Ishikawa (cell line): ENCODE results near the gene ROR1.

ENCODE experiments used
- CEBPB ChIP-seq: IDR thresholded peaks from 2 replicates; pipeline ENCODE4 v1.6.1; 2012
- CREB1 ChIP-seq: IDR thresholded peaks from 2 replicates; pipeline ENCODE4 v1.6.1; 2012; ENCODE audit warnings: low read depth
- EGR1 ChIP-seq: IDR thresholded peaks from 2 replicates; pipeline ENCODE4 v1.6.1; 2012
- EP300 ChIP-seq: IDR thresholded peaks from 2 replicates; pipeline ENCODE4 v1.6.1; 2012; ENCODE audit warnings: borderline replicate concordance
- FOXM1 ChIP-seq: IDR thresholded peaks from 2 replicates; pipeline ENCODE4 v1.6.1; 2012; ENCODE audit warnings: low read depth, borderline replicate concordance
- NFIC ChIP-seq: IDR thresholded peaks from 2 replicates; pipeline ENCODE4 v1.6.1; 2012
- RAD21 ChIP-seq: IDR thresholded peaks from 2 replicates; pipeline ENCODE4 v1.6.1; 2012; ENCODE audit warnings: low read depth
- TAF1 ChIP-seq: IDR thresholded peaks from 2 replicates; pipeline ENCODE4 v1.6.1; 2012; ENCODE audit warnings: low read depth, mild to moderate bottlenecking
- TCF12 ChIP-seq: IDR thresholded peaks from 2 replicates; pipeline ENCODE4 v1.6.1; 2012; ENCODE audit warnings: low read depth
- TEAD4 ChIP-seq: IDR thresholded peaks from 2 replicates; pipeline ENCODE4 v1.6.1; 2012
- YY1 ChIP-seq: IDR thresholded peaks from 2 replicates; pipeline ENCODE4 v1.6.1; 2012; ENCODE audit warnings: low read depth
- ZBTB7A ChIP-seq: IDR thresholded peaks from 2 replicates; pipeline ENCODE4 v1.6.1; 2012; ENCODE audit warnings: low read depth
- TF ChIP-seq, protein P1 (sequence below): IDR thresholded peaks from 2 replicates; pipeline ENCODE4 v1.6.1; 2012; ENCODE audit warnings: low read depth, mild to moderate bottlenecking
- TF ChIP-seq, protein P2 (sequence below): IDR thresholded peaks from 2 replicates; pipeline ENCODE4 v1.6.1; 2012
- TF ChIP-seq, protein P3 (sequence below): IDR thresholded peaks from 2 replicates; pipeline ENCODE4 v1.6.1; 2012

The ROR1 gene

DNA sequence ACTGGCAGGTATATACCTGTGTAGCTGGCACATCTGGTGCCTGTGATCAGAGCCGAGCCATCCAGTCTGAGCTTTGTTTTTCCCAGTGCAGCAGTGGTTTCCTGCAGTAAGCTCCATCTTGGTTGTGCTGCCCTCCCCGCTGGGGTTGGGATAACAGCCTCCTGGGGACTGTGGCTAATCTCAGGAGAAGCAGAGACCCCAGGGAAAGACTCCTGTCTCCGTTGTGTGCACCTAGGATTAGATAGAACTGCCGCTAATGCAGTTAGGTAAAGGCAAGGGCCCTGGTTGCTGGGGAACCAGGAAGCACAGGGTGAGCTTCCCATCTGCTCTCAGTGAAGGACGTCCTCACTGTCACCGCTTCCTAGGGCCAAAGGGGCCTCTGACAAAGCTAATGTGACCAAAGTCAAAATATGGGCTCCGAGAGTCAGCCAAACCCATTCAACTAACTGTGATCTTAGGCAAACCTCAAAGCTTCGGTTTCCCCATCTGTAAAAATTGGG lies 20.0 kb downstream of the ROR1 start:
- TF ChIP-seq ZBTB7A (no peak), TCF12 (no peak), TAF1 (no peak), EGR1 (no peak), CREB1 (no peak), YY1 (no peak)
- TF ChIP-seq, protein P1, sequence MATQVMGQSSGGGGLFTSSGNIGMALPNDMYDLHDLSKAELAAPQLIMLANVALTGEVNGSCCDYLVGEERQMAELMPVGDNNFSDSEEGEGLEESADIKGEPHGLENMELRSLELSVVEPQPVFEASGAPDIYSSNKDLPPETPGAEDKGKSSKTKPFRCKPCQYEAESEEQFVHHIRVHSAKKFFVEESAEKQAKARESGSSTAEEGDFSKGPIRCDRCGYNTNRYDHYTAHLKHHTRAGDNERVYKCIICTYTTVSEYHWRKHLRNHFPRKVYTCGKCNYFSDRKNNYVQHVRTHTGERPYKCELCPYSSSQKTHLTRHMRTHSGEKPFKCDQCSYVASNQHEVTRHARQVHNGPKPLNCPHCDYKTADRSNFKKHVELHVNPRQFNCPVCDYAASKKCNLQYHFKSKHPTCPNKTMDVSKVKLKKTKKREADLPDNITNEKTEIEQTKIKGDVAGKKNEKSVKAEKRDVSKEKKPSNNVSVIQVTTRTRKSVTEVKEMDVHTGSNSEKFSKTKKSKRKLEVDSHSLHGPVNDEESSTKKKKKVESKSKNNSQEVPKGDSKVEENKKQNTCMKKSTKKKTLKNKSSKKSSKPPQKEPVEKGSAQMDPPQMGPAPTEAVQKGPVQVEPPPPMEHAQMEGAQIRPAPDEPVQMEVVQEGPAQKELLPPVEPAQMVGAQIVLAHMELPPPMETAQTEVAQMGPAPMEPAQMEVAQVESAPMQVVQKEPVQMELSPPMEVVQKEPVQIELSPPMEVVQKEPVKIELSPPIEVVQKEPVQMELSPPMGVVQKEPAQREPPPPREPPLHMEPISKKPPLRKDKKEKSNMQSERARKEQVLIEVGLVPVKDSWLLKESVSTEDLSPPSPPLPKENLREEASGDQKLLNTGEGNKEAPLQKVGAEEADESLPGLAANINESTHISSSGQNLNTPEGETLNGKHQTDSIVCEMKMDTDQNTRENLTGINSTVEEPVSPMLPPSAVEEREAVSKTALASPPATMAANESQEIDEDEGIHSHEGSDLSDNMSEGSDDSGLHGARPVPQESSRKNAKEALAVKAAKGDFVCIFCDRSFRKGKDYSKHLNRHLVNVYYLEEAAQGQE = no peak
- TF ChIP-seq, protein P2, sequence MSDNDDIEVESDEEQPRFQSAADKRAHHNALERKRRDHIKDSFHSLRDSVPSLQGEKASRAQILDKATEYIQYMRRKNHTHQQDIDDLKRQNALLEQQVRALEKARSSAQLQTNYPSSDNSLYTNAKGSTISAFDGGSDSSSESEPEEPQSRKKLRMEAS = no peak

DNA sequence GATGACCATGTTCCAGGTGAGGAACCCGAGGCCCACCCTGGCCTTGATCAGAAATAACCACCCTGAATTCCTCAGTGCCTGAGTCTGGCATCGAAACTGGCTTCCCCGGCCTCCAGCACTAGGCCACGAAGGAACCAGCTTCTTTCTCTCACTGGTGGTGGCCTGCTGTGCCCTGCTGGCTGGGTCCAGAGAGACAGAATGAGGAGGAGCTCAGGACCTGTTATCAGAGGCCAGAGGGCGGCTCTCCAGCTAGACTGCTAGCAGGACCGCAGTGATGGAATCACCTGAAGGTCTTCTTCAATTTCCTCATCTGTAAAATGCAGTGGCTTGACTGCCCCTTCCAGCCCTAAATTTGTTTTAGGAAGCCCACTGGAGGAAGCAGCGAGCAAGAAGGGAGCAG lies 20.5 kb downstream of the ROR1 start:
- TF ChIP-seq EP300 (no peak), RAD21 (no peak), ZBTB7A (no peak), CREB1 (no peak), TCF12 (no peak), CEBPB (no peak), FOXM1 (no peak), YY1 (no peak), NFIC (no peak), TAF1 (no peak)
- TF ChIP-seq, protein P3, sequence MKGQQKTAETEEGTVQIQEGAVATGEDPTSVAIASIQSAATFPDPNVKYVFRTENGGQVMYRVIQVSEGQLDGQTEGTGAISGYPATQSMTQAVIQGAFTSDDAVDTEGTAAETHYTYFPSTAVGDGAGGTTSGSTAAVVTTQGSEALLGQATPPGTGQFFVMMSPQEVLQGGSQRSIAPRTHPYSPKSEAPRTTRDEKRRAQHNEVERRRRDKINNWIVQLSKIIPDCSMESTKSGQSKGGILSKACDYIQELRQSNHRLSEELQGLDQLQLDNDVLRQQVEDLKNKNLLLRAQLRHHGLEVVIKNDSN = no peak
- TF ChIP-seq, protein P1 = no peak
- TF ChIP-seq, protein P2 = no peak

DNA sequence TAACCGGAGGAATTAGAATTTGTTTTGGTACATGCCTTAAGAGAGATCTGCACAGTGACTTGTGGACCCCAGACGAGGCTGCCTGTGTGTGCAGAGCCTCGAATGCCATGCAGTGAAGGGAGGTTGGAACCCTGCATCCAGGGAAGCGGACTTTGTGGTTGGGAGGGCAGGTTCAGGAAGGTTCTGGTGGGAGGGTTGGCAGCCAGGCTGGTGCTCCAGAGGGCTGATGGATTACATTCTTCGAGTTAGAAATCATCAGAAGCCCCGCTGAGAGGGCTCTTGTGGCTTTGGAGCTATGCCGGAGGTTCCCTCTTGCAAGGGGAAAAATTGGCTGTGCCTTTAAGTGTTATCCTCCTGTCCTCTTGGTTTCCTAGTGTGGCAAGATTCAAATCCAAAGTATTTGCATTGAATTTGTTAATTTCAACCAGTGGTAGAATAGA lies 21.1 kb downstream of the ROR1 start:
- TF ChIP-seq EP300 = peak; percentile 64; the same call in 1 of the 2 replicates
- TF ChIP-seq TEAD4 = peak; percentile 76
- 0 out of 2 replicates have a peak, but pooled peaks have one; percentile 2 for TF ChIP-seq RAD21
- TF ChIP-seq FOXM1 = peak; percentile 27; the same call in 1 of the 2 replicates
- no peak for TF ChIP-seq CEBPB
- TF ChIP-seq TCF12 = peak; percentile 57; the same call in 1 of the 2 replicates
- no peak for TF ChIP-seq TAF1
- TF ChIP-seq NFIC = peak; percentile 75
- TF ChIP-seq CREB1 = no peak
- TF ChIP-seq, protein P3 = no peak
- TF ChIP-seq, protein P2 = peak; percentile 88
- no peak for TF ChIP-seq EGR1
- TF ChIP-seq, protein P1 = no peak
- no peak for TF ChIP-seq ZBTB7A
- no peak for TF ChIP-seq YY1

DNA sequence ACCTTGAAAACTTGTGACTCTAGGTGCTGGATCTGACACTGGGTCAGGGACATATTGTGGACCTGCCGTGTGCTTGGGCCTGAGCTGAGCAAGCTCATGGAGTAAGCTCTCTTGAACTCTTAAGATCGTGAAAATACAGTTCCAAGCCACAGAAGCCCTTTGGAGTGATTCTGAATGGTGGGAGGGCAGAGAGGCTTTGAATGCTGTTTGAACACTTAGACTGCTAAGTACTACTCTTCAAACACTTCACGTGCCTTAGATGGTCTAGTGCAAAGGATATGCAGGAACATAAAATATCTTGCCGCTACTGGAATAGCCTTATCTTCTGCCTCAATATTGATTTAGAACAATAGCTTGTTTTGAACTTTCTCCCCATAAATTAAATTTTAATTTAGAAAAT lies 21.6 kb downstream of the ROR1 start:
- TF ChIP-seq TAF1 = no peak
- TF ChIP-seq FOXM1 = 0 out of 2 replicates have a peak, but pooled peaks have one; percentile 19
